Jurkat, Clone E6-1 (cell line): ENCODE measurements around the gene PFAS. TPM values are rescaled to one million over a fixed set of nuclear protein-coding genes. Genes with fewer than 3 reads are reported as not detected.
"Not testable (repeated sequence)": the region's sequence is repeated elsewhere in the genome, so short reads cannot be mapped to it uniquely, and the experiment has no call there.

Experiments used
- DNase-seq: peaks from one replicate; pipeline ENCODE4 v3.0.0-alpha.2; 2011; ENCODE audit warnings: low read depth, low spot score
- H3K4me3 ChIP-seq: 2 replicates; pipeline ENCODE4 v1.5.1; 2011; ENCODE audit warnings: mild to moderate bottlenecking, low read length, control low read depth, moderate library complexity
- polyA plus RNA-seq: library from polyadenylated mRNA; unstranded; fragments of >200 nt; gene quantifications from one replicate; pipeline ENCODE4 v1.2.1, GENCODE V29; 2012; ENCODE audit warnings: missing spikeins; ENCODE audit not compliant: insufficient read length, insufficient read depth

PFAS gene, protein sequence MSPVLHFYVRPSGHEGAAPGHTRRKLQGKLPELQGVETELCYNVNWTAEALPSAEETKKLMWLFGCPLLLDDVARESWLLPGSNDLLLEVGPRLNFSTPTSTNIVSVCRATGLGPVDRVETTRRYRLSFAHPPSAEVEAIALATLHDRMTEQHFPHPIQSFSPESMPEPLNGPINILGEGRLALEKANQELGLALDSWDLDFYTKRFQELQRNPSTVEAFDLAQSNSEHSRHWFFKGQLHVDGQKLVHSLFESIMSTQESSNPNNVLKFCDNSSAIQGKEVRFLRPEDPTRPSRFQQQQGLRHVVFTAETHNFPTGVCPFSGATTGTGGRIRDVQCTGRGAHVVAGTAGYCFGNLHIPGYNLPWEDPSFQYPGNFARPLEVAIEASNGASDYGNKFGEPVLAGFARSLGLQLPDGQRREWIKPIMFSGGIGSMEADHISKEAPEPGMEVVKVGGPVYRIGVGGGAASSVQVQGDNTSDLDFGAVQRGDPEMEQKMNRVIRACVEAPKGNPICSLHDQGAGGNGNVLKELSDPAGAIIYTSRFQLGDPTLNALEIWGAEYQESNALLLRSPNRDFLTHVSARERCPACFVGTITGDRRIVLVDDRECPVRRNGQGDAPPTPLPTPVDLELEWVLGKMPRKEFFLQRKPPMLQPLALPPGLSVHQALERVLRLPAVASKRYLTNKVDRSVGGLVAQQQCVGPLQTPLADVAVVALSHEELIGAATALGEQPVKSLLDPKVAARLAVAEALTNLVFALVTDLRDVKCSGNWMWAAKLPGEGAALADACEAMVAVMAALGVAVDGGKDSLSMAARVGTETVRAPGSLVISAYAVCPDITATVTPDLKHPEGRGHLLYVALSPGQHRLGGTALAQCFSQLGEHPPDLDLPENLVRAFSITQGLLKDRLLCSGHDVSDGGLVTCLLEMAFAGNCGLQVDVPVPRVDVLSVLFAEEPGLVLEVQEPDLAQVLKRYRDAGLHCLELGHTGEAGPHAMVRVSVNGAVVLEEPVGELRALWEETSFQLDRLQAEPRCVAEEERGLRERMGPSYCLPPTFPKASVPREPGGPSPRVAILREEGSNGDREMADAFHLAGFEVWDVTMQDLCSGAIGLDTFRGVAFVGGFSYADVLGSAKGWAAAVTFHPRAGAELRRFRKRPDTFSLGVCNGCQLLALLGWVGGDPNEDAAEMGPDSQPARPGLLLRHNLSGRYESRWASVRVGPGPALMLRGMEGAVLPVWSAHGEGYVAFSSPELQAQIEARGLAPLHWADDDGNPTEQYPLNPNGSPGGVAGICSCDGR (N-terminal part only)
- polyA plus RNA-seq, result 44.7 TPM

DNA sequence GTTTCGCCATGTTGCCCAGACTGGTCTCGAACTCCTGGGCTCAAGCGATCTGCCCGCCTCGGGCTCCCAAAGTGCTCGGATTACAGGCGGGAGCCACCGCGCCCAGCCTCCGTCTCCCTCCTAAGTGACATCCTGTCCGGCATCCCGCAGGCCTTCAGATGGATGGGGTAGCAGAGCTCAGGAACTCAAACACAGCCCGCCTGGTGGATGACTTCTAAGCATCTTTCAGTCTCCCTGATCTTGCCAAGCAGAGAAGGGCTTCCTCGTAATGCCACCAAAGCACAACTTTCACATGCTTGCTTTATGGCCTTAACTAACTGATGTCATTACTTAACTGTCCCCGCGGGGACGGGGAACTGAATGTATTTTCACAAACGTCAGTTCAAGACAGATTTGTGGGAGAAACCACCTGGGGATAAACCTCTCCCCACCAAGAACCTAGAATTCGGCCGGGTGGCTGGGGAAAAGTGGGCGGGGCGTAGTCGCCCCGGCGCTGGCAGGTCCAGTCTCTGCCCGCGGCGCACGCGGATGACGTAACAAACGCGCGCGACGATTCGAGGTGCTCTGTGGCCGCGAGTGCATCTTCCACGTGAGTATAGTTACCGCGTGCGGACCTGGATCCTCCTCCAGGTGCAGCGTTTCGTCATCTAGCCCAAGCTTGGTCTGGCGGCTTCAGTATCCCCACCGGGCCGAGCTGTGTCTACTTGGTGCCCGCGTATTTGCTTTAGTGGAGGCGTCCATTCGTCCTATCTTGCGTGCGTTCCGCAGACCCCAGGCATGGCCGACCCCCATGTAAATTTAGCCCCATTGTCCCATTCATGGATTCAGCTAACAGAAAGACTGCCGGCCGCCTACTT is at the start of gene PFAS:
PFAS (plus strand) TSS at position 539 of the 857 bp plus-strand sequence. CDS start 4,649 bp downstream, outside the sequence.
- DNase-seq, result peak; percentile 90

DNA sequence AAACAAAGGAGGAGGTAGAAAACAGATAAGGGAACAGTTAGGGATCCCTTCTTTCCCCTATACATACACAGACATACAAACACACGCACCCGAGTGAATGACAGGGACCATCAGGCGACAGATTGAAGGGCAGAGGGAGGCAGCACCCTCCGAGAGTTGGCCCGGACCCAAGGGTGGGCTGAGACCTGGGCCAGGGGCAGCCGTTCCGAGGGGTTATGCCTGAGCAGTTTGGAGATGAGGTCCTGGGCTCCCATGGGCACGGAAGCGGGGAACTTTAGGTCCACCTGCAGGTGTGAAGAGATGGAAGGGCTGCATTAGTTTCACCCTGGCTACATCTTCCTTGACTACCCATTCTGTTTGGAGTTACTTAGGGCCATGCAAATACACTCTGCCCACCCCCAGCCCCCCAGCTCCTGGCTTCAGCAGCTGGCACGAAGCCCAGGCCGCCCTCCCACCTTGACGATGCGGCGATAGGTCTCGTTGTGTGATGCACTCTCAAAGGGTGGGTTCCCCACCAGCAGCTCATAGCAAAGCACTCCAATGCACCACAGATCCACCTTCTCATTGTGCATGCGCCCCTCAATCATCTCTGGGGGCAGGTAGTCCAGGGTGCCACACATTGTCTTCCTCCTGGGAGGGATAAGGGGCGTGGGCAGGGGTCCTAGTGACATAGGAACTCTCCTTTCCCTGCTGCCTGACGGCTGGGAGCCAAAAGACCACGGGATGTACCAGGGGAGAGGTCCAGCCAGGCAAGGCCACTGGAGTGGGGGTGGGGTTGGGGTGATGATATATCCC is 44.1 kb upstream of the PFAS start:
- H3K4me3 ChIP-seq, result no peak overlapping the region
- no peak for DNase-seq

More for the DNA sequence above, at the start of gene PFAS:
- peak within 1 kb of the TSS; percentile 80 for H3K4me3 ChIP-seq

DNA sequence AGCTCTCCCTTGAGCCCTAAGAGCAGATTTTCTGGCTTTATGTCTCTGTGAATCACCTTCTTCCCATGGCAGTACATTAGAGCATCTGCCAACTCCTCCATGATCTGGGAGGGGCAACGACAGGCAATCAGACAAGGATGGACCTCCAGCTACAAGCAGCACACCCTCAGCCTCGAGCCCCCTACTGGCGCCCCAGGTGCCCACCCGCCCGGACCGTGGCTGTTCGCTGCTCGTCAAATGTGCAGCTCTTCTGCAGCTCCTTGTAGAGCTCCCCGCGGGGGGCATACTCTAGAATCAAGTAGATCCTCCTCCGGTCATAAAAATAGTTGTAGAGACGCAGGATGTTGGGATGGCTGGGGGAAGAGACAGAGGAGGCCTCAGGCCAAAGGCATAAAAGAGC is 42.6 kb upstream of the PFAS start:
- DNase-seq, result no peak

DNA sequence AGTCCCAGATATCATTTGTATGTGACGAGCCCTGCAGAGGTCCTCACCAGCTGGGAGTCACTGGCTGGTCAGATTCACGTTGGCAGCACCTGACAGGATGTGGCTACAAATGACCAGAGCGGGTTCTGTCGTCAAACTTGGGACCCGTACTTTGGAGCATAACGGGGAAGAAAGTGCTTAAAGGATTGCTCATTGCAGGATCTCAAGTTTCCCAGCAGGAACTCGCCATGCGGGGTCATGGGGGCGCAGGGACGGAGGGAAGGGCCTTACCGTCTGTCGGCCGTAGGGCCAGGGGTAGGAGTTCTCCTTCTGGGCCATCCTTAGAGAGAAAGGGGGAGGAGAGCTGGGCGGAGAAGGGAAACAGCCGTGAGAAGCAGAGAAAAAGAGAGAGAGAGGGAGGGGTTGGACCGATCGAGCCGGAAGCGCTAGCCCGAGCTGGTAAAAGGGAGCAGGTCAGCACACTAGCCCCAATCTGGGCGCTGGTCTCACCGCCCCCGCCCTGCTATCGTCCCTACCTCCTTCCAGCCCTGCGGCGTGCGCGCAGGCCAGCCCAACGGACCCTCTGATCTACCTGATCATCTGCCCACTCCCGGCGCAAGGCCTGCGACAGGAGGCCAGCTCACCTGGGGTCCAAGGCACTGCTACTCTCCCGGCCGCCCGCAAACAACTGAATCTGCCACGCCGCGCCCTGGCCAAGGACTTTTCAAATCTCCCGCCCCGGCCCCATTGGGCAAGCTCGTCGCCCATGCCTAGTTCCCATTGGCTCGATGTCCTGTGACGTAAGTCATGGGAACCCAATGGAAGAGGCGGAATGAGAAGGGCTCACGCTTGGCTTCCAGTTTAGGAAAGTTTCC is 39.0 kb upstream of the PFAS start, which contains the start of gene AURKB:
AURKB (minus strand) TSS at position 669 of the 854 bp plus-strand sequence; CDS start at position 318, 351 bp downstream.
- peak; percentile 91 for DNase-seq
- H3K4me3 ChIP-seq, result peak within 1 kb of the TSS; percentile 97

More for the DNA sequence above, 42.6 kb upstream of the PFAS start:
- H3K4me3 ChIP-seq, result no peak overlapping the region

DNA sequence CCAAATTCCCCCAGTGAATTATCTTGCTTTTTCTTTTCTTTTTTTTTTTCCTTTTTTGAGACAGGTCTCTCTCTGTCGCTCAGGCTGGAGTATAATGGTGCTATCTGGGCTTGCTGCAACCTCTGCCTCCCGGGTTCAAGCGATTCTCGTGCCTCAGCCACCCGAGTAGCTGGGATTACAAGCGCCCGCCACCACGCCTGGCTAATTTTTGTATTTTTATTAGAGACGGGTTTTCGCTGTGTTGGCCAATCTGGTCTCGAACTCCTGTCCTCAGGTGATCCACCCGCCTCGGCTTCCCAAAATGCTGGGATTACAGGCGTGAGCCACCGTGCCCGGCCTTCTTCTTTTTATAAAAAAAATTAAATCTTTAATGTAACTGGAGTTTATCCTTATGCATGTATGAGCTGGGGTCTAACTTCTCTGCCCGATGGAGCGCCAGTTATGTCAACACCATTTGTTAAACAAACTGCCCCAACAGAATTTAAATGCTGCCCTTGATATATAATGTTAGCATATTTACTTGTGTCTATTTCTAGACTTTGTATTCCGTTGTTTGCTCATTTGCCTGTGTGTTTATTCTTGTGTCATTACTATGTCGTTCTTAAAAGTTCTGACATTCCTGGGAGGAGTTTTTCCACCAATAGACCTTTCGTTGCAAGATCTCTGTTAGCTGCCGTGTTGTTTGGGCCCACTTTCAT is 38.2 kb upstream of the PFAS start:
- DNase-seq, result no peak
- H3K4me3 ChIP-seq, result peak overlapping the region; percentile 97

DNA sequence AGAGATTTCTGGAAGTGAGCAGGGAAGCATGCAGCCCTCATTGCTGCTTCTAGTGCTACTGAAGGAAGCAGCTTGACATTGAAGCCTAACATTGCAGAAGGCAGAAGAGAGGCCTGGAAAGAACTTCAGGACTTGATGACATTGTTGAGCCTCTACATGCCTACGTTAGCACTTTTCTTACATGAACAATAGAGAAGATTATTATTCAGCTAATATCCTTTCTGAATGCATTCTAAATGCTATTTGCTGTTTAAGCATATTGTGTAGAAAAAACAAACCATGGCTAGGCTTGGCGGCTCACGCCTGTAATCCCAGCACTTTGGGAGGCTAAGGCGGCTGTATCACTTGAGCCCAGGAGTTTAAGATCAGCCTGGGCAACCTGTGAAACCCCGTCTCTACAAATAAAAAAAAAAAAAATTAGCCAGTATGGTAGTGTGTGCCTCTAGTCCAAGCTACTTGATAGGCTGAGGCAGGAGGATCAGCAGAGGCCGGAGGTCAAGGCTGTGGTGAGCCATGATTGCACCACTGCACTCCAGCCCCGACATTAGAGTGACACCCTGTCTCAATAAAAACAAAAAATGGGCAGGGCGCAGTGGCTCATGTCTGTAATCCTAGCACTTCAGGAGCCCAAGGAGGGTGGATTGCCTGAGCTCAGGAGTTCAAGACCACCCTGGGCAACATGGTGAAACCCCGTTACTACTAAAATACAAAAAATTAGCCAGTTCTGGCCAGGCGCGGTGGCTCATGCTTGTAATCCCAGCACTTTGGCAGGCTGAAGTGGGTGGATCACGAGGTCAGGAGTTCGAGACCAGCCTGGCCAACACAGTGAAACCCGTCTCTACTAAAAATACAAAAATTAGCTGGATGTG is 36.5 kb upstream of the PFAS start:
- no peak overlapping the region for H3K4me3 ChIP-seq
- DNase-seq, result no peak

DNA sequence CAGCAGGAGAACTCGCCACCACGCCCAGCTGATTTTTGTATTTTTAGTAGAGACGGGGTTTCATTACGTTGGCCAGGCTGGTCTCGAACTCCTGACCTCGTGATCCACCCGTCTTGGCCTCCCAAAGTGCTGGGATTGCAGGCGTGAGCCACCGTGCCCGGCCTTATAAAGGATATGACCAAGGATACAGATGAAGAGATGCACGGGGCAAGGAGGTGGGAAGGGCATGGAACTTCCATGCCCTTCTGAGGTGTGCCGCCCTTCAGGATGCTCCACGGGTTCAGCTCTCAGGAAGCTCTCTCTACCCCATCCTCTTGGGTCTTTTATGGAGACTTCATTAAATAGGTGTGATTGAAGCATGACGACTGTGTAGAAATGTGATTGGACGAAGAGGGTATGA is 35.1 kb upstream of the PFAS start:
- not testable (repeated sequence) for DNase-seq

DNA sequence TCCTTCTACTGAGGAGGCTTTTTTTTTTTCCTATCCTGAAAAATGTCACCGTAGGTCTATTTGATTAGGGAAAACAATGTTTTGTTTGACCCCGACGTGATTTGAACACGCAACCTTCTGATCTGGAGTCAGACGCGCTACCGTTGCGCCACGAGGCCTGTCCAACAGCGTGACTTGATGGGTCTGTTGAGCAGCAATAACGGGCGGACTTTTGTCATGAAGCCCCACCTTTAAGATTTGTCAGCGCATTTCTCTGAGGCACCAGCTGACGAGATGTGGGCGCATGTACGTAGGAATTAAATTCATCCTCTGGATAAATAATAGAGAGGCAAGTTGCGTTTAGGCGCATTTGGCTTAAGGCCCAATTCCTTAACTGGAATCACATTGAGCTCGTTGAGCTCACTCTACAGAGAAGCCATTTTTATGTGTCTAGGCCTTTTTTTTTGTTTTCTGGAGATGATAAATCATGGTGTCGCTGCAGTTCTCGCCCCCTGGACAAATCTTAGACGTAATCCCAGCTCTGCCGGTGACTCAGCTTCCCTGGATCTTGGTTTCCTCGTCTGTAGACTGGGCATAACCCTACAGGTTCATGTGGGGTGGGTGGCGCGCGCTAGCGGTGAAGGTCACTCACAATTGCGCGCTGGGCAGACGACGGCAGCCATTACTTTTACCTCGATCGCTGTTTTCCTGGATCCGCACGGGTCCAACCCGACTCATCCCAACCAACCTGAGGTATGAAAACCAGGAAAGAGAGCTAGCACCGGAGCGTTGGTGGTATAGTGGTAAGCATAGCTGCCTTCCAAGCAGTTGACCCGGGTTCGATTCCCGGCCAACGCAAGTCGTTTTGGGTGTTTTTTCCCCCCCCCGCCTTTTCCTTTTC is 28.1 kb upstream of the PFAS start:
- DNase-seq, result peak; percentile 91
- peak overlapping the region; percentile 89 for H3K4me3 ChIP-seq

More for the DNA sequence above, 35.1 kb upstream of the PFAS start:
- not testable (repeated sequence) for H3K4me3 ChIP-seq

DNA sequence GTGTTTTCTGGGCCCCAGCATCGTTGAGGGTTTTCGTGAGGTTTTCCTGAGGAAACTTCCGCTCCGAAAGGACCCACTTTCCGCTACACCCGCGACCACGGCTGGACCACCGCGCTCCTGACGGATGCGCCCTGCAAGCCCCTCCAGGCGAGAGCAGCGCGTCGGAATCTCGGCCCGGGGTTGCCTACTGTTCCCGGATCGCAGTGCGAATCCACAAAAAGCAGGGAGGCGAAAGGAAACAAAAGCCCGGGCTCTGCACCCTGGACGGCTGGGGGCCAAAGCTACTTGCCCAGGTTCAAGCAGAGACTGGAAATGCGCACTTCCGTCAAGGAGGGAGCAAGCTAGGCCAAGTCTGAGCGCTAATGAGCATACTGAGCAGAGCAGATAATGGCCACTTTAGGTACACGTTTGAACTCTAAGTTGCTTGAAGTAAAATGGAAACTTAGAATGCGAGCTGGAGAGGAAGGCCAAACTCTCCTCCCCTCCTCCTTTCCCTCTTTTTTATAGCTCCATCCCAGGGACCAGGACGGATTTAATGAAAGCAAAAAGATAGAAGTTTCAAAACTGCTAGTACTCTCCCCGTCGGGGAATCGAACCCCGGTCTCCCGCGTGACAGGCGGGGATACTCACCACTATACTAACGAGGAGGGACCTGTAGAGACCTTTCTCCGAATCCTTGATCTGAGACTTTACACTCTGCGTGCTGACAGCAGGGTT is 27.3 kb upstream of the PFAS start:
- DNase-seq, result peak; percentile 85
- peak overlapping the region; percentile 89 for H3K4me3 ChIP-seq

DNA sequence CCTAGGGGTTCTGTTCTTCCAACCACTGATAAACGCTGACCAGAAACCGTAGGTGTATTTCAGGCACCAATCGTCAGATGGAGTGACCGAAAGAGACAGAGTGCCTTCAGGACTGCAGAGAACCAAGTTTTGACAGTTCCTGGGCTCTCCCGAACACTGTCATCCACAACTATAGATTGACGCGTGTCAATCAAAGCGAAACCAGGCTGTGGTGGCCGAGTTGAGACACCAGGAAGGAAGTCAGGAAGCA is 26.8 kb upstream of the PFAS start:
- peak overlapping the region; percentile 89 for H3K4me3 ChIP-seq
- DNase-seq, result no peak

DNA sequence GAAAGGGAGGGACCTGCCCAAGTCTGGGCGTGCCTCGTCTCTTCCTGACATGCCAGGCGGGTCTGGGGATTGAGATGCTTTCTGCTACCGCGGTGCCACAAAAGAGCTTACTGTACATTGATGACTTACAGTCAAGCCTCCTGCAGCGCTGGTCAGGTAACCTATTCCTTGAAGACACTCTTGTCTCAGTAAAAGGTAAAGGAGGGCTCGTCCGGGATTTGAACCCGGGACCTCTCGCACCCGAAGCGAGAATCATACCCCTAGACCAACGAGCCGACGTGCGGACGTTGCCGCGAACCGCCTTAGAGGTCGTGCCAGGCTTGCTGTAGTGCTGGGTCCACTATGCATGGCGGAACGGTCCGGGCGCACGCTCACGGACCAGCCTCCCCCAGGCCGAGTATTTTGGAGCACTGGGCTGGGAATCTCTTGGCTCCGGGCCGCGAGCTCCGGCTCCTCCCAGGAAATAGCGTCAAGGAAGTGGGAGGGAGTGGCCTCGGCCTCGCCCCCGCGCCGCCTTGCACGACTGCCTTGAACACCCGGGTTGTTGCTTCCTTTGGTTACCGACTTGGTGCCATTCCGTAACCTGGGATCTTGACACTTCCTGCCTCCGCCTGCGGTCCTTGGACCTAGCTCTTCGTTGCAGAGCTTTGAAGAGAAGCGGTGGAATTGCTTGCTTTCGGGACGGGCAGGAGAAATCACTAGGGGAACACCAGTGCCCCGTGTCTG is 26.3 kb upstream of the PFAS start:
- H3K4me3 ChIP-seq, result peak overlapping the region; percentile 89
- peak; percentile 83 for DNase-seq

DNA sequence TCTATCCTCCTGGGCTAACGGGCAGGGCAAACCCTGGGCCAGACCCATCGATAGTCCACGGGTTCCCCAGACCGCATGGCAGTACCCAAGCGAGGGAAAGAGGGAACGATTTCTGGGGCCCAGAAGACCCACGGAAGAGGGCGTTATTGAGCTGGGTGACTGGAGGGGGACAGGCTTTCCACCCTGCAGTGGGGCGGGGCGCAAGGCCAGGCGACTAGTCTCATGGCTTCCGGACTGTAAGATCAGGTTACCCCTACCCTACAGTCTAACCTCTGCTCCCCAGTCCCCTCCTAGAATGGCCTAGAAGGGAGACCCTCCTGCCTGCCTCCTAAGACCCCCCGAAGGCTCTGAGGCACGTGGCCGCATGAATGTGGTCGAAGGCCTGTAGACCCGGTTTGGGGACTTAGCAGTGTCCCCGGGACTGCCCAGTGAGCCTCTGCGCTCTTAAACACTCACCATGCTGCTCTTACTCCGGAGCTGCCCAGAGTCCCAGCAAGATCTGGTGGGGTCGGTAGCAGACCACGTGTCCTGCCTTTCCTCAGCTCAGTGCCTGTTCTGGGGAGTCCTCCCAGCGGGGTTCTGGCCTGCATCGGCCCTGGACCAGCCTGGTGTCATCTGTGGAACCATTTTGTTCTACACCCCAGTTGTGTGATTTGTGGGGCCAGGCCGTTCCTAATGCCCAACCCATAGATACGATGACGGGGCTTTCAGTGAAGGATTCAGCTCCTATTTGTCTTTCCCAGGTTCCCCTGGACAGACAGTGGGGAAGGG is 25.5 kb upstream of the PFAS start:
- DNase-seq, result no peak

More for the DNA sequence above, 25.5 kb upstream of the PFAS start:
- peak overlapping the region; percentile 89 for H3K4me3 ChIP-seq
